ENCODE data around the gene GIT2. TPM values are rescaled to one million over a fixed set of nuclear protein-coding genes. Genes with fewer than 3 reads are reported as not detected.
"Not testable (repeated sequence)": the region's sequence is repeated elsewhere in the genome, so short reads cannot be mapped to it uniquely, and the experiment has no call there.

GIT2 gene
- total RNA-seq, 2 donors from 2014 or later = 24.8 to 26.8 TPM

DNA sequence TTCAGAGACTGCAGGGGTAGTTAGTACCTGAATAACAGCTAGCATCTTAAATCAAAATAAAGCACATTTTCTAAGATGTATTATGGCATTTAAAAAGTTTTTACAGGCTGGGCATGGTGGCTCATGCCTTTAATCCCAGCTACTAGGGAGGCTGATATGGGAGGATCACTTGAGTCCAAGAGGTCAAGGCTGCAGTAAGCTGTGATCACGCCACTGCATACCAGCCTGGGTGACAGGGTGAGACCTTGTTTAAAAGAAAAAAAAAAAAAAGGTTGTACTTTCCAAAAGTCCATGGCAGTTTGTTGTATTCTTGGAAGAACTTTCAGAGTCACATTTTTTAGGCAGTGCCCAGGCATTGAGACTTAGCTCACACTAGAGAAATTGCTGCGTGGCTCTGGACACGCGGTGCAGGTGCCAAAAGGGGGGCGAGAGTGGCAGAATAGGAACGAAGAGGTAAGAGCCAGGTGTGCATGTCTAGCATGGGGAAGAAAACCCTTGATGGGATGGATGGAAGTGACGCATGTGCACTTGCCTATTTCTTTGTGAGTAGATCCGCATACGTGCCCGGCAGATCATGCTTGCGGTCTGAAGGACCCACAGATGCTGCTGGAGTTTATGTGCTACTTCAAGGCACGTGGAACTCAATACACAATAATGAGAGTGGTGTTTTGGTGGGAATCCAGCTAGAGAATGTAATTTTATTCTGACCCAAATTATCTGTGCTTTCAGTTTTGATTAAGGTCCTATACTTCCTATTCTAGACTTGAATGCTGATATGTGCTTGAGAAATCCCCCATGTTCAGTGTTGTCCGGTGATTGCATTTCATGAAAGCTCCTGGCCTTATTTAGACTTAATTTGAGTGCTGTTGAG lies 14.9 kb upstream of the GIT2 start:
- no peak overlapping the region for H3K4me3 ChIP-seq
- H3K4me1 ChIP-seq = no peaks in the 10 kb centered on the region
- H3K9me3 ChIP-seq = no peaks in the 10 kb centered on the region
- peaks cover 16% of the 10 kb centered on the region for H3K36me3 ChIP-seq
- TF ChIP-seq, protein P1, sequence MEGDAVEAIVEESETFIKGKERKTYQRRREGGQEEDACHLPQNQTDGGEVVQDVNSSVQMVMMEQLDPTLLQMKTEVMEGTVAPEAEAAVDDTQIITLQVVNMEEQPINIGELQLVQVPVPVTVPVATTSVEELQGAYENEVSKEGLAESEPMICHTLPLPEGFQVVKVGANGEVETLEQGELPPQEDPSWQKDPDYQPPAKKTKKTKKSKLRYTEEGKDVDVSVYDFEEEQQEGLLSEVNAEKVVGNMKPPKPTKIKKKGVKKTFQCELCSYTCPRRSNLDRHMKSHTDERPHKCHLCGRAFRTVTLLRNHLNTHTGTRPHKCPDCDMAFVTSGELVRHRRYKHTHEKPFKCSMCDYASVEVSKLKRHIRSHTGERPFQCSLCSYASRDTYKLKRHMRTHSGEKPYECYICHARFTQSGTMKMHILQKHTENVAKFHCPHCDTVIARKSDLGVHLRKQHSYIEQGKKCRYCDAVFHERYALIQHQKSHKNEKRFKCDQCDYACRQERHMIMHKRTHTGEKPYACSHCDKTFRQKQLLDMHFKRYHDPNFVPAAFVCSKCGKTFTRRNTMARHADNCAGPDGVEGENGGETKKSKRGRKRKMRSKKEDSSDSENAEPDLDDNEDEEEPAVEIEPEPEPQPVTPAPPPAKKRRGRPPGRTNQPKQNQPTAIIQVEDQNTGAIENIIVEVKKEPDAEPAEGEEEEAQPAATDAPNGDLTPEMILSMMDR (IDR thresholded peaks at IDR 0.05) = no peak
- no peak overlapping the region for H3K27ac ChIP-seq
- no peak for DNase-seq (ENCODE audit: low spot score)
- no peaks in the 10 kb centered on the region for H3K27me3 ChIP-seq

DNA sequence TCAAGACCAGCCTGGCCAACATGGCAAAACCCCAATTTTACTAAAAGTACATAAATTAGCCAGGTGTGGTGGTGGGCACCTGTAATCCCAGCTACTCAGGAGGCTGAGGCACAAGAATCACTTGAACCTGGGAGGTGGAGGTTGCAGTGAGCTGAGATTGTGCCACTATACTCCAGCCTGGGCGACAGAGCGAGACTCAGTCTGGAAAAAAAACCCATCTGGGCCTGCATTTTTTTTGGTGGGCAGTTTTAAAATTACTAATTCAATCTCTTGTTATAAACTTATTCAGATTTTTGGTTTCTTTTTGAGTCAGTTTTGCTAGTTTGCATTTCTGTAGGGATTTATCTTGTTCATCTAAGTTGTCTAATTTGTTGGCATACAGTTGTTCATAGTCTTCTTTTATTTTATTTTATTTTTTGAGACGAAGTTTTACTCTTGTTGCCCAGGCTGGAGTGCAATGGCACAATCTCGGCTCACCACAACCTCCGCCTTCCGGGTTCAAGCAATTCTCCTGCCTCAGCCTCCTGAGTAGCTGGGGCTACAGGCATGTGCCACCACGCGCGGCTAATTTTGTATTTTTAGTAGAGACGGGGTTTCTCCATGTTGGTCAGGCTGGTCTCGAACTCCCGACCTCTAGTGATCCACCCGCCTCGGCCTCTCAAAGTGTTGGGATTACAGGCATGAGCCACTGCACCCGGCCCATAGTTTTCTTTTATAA lies 12.7 kb upstream of the GIT2 start:
- not testable (repeated sequence) for H3K27me3 ChIP-seq; H3K27ac ChIP-seq; DNase-seq (ENCODE audit: low spot score); H3K9me3 ChIP-seq; H3K4me1 ChIP-seq; H3K4me3 ChIP-seq; H3K36me3 ChIP-seq

DNA sequence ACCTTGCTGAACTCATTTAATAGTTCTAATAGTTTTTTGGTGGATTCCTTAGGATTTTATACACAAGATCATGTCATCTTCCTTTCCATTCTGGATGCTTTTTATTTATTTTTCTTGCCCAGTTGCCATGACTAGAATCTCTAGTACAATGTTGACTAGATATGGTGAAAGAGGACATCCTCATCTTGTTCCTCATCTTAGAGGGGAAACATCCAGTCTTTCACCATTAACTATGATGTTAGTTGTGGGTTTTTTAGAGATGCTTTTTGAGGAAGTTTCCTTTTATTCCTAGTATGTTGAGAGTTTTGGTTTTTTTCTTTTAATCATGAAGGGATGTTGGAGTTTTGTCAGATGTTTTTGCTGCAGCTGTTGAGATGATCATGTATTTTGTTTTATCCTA lies 11.7 kb upstream of the GIT2 start:
- DNase-seq (ENCODE audit: low spot score) = no peak
- Histone ChIP-seq H3K9me3 (no peaks in the 10 kb centered on the region), H3K4me3 (no peak overlapping the region), H3K27me3 (no peaks in the 10 kb centered on the region), H3K36me3 (peaks cover 4% of the 10 kb centered on the region), H3K27ac (no peak overlapping the region), H3K4me1 (no peaks in the 10 kb centered on the region)
- TF ChIP-seq, protein P1 (IDR thresholded peaks at IDR 0.05) = no peak

DNA sequence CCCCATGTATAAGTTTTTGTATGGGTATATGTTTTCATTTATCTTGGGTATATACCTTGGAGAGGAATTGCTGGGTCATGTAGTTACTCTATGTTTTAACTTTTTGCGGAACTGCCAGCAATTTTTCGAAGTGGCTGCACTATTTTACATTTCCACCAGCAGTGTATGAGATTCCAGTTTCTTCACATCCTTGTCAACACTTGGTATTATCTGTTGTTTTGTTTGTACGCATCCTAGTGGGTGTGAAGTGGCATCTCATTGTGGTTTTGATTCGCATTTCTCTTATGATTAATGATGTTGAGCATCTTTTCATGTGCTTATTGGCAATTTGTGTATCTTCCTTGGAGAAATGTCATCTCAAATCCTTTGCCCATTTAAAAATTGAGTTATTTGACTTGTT lies 9.9 kb upstream of the GIT2 start:
- no peaks in the 10 kb centered on the region for H3K27me3 ChIP-seq
- peaks cover 0 to 8% of the 10 kb centered on the region in 2 donors for H3K4me1 ChIP-seq
- TF ChIP-seq, protein P1 (IDR thresholded peaks at IDR 0.05) = no peak
- H3K36me3 ChIP-seq = peaks cover 5% of the 10 kb centered on the region
- DNase-seq (ENCODE audit: low spot score) = no peak
- no peak overlapping the region for H3K27ac ChIP-seq
- H3K9me3 ChIP-seq = no peaks in the 10 kb centered on the region
- no peak overlapping the region for H3K4me3 ChIP-seq

DNA sequence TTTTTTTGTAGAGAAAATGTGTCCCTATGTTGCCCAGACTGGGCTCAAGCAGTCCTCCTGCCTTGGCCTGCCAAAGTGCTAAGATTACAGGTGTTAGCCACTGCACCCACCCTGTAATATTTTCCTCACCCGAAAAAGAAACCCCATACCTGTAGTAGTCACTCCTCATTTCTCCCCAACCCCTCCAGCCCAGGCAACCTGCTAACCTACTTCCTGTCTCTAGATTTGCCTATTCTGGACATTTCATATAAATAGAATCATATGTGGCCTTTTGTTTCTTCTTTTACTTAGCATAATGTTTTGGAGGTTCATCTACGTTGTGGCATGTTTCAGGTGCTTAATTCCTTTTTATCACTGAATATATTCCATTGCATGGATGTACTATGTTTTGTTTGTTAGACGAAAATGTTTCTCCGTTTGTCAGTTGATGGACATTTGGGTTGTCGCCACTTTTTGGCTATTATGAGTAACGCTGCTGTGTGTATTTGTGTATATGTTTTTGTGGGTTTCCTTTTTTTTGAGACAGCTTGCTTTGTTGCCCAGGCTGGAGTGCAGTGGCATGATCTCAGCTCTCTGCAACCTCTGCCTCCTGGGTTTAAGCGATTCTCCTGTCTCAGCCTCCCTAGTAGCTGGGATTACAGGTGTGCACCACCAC lies 9.3 kb upstream of the GIT2 start:
- TF ChIP-seq, protein P1 (IDR thresholded peaks at IDR 0.05) = no peak

DNA sequence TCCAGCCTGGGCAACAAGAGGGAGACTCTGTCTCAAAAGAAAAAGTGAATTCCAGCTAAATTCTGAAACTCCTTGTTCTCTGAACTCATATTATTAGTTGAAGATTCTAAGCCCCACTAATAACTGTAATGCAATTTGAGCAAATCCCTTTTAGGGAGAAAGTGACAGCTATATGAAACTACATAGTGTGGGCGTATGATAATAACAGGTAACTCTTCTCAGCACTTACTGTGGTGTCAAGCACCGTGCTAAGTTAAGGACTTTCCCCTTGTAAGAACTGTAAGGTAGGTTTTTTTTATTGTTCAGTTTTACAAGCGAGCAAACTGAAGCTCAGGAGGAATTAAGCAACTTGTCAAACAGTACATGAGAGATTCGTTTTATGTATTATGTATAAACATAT lies 8.4 kb upstream of the GIT2 start:
- Histone ChIP-seq H3K9me3 (no peaks in the 10 kb centered on the region), H3K27me3 (no peaks in the 10 kb centered on the region), H3K27ac (no peak overlapping the region), H3K4me3 (no peak overlapping the region), H3K4me1 (peaks cover 0 to 15% of the 10 kb centered on the region in 2 donors), H3K36me3 (peaks cover 5% of the 10 kb centered on the region)
- TF ChIP-seq, protein P1 (IDR thresholded peaks at IDR 0.05) = no peak
- DNase-seq (ENCODE audit: low spot score) = no peak

More for the DNA sequence above, 9.3 kb upstream of the GIT2 start:
- Histone ChIP-seq H3K27ac (no peak overlapping the region), H3K36me3 (peaks cover 5% of the 10 kb centered on the region), H3K9me3 (no peaks in the 10 kb centered on the region), H3K27me3 (no peaks in the 10 kb centered on the region), H3K4me1 (peaks cover 0 to 9% of the 10 kb centered on the region in 2 donors), H3K4me3 (no peak overlapping the region)
- DNase-seq (ENCODE audit: low spot score) = no peak

All from right atrium auricular region (tissue), 2 donors.